ENCODE measurements around the gene RHEB.
A peak's percentile ranks its signal among the peaks of the same experiment; 100 is the strongest.

The RHEB gene

GRCh38 chr7:151468217-151469018, 51.3 kb downstream of the RHEB start:
- DNase-seq: no peak

GRCh38 chr7:151465169-151465568, 54.5 kb downstream of the RHEB start:
- DNase-seq: no peak

- no peak for DNase-seq
Measured at GRCh38 chr7:151462306-151462779, 57.4 kb downstream of the RHEB start.

GRCh38 chr7:151461942-151462230, 57.8 kb downstream of the RHEB start:
- DNase-seq: no peak

DNA sequence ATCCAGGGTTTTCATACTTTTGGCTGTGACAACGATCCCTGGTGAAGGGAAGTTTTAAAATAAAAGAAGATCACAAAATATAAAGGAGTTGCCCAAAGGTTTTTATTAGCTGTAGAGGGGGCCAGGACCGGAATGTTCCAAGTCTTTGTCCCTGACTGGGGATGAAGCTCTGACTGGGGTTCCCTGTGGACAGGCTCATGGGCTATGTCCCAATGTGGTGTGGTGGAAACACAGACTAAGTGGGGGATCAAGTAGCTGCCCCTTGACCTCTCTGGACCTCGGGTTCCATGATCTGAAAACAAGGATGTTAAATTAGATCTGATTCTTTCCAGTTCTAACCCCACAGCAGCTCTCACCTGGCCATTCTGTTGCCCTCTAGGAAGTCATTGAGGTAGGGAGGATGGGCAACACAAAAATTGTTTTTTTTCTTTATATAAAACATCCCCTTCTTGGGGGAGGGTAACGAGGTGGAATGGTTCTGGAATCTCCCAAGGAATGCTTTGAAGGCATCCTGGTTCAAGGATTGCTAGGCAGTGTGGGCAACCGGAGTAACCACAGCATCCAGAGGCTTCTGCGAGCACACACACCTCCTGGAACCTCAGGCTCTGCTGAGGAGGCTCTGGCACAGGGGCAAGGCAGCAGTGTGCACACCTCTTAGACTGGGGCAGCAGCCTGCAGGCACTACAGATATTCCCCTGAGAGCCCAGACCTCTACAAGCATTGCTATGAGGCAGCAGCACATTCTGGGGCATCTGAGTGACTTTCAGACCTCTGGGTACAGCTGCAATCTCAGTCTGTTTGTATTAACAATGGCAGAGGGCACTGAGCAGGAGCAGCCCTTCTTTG, 58.4 kb downstream of the RHEB start:
- DNase-seq: no peak

- DNase-seq: no peak
Measured at GRCh38 chr7:151460474-151460855, 59.2 kb downstream of the RHEB start.

- no peak for DNase-seq
Measured at GRCh38 chr7:151459726-151460473, 59.8 kb downstream of the RHEB start.

- no peak for DNase-seq
Measured at GRCh38 chr7:151457534-151457933, 62.2 kb downstream of the RHEB start.

DNA sequence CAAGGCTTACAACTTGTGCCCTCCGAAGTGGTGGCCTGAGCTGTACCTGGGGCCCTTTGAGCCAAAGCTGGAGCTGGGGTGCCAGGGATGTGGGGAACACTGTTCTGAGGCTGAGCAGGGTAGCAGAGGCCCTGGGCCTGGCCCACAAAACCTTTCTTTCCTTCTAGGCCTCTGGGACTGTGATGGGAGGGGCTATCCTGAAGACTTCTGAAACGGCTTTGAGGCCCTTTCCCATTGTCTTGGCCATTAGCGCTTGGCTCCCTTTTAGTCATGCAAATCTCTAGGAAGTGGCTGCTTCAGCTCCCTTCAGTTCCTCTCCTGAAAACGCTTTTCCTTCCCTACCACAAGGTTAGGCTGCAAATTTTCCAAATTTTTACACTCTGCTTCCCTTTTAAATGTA, 62.9 kb downstream of the RHEB start:
- DNase-seq: no peak

GRCh38 chr7:151456276-151456675, 63.4 kb downstream of the RHEB start:
- no peak for DNase-seq

DNA sequence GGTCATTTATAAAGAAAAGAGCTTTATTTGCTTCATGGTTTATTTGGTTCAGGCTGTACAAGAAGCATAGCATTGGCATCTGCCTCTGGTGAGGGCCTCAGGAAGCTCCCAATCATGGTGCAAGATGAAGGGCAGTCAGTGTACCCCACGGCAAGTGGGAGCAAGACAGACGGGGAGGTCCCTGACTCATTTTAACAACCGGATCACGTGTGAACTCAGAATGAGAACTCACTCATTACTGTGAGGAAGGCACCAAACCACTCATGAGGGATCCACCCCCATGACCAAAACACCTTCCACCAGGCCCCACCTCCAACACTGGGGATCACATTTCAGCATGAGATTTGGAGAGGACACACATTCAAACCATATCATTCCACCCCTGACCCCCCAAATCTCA, 64.0 kb downstream of the RHEB start:
- DNase-seq: no peak

- no peak for DNase-seq
Measured at GRCh38 chr7:151454932-151455530, 64.7 kb downstream of the RHEB start.

DNA sequence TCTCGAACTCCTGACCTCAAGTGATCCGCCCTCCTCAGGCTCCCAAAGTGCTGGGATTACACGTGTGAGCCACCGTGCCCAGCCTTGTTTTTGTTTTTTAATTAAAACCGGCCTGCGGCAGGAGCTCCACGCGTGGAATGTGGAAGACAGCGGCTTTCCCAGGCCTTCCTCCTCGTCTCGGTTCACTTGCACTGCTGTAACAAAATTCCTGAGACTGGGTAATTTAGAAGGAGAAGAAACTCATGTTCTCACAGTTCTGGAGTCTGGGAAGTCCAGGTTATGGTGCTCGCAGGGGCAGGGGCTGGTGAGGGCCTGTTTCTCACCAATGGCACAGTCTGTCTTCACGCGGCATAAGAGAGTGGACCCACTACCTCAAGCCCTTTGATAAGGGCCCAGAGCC, 65.4 kb downstream of the RHEB start:
- DNase-seq: no peak

- no peak for DNase-seq
Measured at GRCh38 chr7:151453326-151453791, 66.3 kb downstream of the RHEB start.

- DNase-seq: no peak
Measured at GRCh38 chr7:151452680-151453325, 66.9 kb downstream of the RHEB start.

DNA sequence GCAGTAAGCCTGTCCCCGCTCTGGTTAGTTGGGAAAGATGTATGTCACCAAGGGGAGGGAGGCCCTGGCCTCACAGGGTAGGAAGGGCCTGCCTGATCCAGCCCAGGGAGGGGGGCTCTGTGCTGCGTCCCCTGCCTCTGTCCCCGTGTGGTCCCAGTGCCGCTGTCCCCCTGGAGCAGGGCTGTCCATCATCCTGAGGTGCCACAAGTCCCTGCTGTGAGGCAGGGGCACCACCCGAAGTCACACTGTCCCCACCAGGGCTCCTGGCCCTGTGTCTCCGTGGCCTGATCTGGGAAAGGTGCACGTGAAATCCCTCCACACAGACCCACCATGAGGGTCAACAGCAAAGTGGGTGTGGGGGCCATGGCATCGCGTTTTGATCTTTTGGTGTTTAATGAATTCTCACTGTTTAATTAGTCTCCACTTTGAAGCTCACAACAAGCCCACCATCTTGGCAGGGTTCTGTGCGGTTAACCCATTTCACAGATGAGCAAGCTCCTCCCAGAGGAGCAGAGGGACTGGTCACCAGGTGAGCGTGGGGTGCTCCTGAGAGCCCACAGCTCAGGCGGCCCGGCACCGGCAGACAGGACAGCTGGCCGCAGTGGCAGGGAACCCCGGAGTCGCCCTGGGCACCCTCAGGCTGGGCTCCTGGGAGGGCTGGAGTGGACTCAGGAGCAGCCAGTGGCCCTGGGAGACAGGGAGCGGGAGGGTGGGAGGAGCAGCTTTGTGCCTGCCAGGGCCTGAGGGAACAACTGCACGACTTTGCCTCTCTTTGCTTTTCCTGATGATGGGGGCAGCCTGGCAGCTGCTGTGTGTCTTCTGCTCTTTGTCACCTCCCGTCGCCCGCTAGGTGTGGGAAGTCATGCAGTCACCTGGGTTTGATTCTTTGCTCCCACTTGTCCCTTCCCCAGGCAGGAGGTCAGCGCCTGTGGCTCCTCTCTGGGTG, 67.8 kb downstream of the RHEB start:
- no peak for DNase-seq

DNA sequence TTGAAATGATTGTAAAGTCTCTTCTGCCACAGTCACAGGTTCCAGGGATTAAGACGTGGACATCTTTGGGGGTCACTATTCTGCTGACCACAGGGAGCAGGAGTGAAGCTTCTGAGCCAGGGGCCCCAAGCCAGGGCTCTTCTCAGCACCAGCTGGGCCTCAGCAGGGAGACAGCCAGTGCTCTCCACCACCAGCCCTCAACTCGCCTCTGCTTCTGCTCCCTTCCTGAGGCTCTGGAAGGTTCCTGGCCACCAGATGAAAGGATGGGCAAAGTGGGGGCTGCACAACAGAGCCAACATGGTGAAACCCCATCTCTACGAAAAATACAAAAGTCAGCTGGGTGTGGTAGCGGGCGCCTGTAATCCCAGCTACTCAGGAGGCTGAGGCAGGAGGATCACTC, 68.5 kb downstream of the RHEB start:
- DNase-seq: no peak

GRCh38 chr7:151449990-151450389, 69.7 kb downstream of the RHEB start:
- DNase-seq: no peak

DNA sequence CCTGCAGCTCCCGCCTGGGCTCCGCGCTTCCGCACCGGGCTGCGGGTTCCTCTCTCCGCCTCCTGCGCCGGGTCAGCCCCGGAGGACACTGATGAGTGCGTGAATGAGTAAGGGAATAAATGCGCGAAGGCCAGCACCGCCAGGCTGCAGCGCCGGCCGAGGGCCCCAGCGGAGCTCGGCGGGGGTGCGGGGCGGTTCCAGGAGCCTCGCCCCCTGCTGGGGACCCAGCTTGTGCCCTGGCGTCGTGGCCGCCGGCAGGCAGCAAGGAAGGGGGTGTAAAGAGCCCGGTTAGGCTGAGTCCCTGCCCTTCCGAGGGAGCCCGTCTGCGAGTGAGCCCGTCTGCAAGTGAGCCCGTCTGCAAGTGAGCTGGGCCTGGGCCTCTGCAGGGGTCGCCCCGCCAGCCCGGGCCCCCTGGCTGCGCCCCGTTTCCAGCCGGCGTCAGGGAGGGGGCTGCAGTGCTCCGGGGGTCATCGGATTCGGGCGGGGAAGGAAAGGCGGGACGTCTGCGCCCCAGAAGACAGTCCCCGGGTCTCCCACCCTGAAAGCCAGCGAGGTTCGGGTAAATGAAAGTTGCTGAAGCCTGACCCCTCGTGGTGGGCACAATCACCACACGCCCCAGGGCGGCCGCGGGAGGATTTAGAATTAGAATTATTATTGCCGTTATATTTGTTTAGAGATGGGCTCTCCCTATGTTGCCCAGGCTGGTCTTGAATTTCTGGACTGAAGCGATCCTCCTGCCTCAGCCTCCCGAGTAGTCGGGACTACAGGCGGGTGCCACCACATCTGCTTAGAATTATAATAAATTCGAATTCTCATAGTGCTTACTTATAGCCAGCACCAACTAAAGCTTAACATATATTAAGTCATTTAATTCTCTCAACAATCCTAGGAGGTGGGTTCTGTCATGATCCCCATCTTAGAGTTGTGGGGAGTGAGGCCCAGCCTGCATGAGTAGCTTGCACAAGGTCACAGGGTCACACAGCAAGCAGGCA, 71.1 kb downstream of the RHEB start:
- DNase-seq: peak; percentile 45

DNA sequence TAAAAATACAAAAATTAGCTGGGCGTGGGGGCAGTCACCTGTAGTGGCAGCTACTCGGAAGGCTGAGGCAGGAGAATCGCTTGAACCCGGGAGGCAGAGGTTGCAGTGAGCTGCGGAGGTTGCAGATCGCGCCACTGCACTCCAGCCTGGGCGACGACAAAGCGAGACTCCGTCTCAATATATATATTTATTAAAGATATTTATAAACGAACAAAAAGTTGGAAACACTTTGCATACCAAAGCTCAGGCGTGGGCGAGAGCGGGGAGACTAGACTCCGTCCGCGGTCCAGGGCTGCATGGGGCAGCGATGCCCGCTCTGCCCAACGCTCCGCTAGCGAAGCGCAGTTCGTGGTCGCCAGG, 71.8 kb downstream of the RHEB start:
- DNase-seq: no peak
